ENCODE data around the gene CYP21A2. TPM values are rescaled to one million over a fixed set of nuclear protein-coding genes. Genes with fewer than 3 reads are reported as not detected.
"Not testable (repeated sequence)": the region's sequence is repeated elsewhere in the genome, so short reads cannot be mapped to it uniquely, and the experiment has no call there.

CYP21A2 gene
- 1 to 10 TPM; 2.2 to 2.3 TPM for total RNA-seq
- 1 to 10 TPM in 1 of 2 donors, not detected in 1; 3.6 TPM for polyA plus RNA-seq
- long read RNA-seq, donor 1: 0 reads
- long read RNA-seq, donor 2: 0 reads

GRCh38 chr6:32037598-32038524, at the start of gene CYP21A2:
CYP21A2 (plus strand) TSS chr6:32038415; CDS start chr6:32038423, 8 bp downstream.
- ATAC-seq (ENCODE audit: low FRiP score); H3K36me3 ChIP-seq (ENCODE audit: control insufficient read depth in 1 of 2, insufficient read depth in 2 of 2, low read length in 1 of 2); DNase-seq; H3K4me3 ChIP-seq (ENCODE audit: low read length in 2 of 2); H3K27ac ChIP-seq (ENCODE audit: low read depth in 1 of 2, low read length in 2 of 2); H3K9me3 ChIP-seq (ENCODE audit: control insufficient read depth, low read length); H3K27me3 ChIP-seq (ENCODE audit: control insufficient read depth in 1 of 2, insufficient read depth in 2 of 2, low read length in 1 of 2); intact Hi-C loops (cut with DNase I); H3K4me1 ChIP-seq (ENCODE audit: control insufficient read depth in 1 of 2, insufficient read depth in 2 of 2, low read length in 2 of 2): not testable (repeated sequence)
- 84 to 90% methylated on average over 13 to 15 of the region's 19 CpGs for WGBS, 2 donors

- DNase-seq; H3K27ac ChIP-seq (ENCODE audit: low read depth in 1 of 2, low read length in 2 of 2); H3K36me3 ChIP-seq (ENCODE audit: control insufficient read depth in 1 of 2, insufficient read depth in 2 of 2, low read length in 1 of 2); ATAC-seq (ENCODE audit: low FRiP score); H3K27me3 ChIP-seq (ENCODE audit: control insufficient read depth in 1 of 2, insufficient read depth in 2 of 2, low read length in 1 of 2); intact Hi-C loops (cut with DNase I); H3K9me3 ChIP-seq (ENCODE audit: control insufficient read depth, low read length); H3K4me1 ChIP-seq (ENCODE audit: control insufficient read depth in 1 of 2, insufficient read depth in 2 of 2, low read length in 2 of 2); H3K4me3 ChIP-seq (ENCODE audit: low read length in 2 of 2): not testable (repeated sequence)
- no CpG with 5 or more reads among the region's 10 CpGs for WGBS, 2 donors
Observed at GRCh38 chr6:31989363-31989762, 48.9 kb upstream of the CYP21A2 start.

- H3K27ac ChIP-seq (ENCODE audit: low read depth in 1 of 2, low read length in 2 of 2); H3K4me1 ChIP-seq (ENCODE audit: control insufficient read depth in 1 of 2, insufficient read depth in 2 of 2, low read length in 2 of 2); H3K36me3 ChIP-seq (ENCODE audit: control insufficient read depth in 1 of 2, insufficient read depth in 2 of 2, low read length in 1 of 2); H3K27me3 ChIP-seq (ENCODE audit: control insufficient read depth in 1 of 2, insufficient read depth in 2 of 2, low read length in 1 of 2); ATAC-seq (ENCODE audit: low FRiP score); H3K4me3 ChIP-seq (ENCODE audit: low read length in 2 of 2); H3K9me3 ChIP-seq (ENCODE audit: control insufficient read depth, low read length); intact Hi-C loops (cut with DNase I): not testable (repeated sequence)
- WGBS, 2 donors: 95 to 96% methylated on average over 8 to 11 of the region's 14 CpGs
- peak in 1 of 2 donors; percentile 8 for DNase-seq
Observed at GRCh38 chr6:31994421-31994820, 43.8 kb upstream of the CYP21A2 start.

GRCh38 chr6:31996385-31996784, 41.8 kb upstream of the CYP21A2 start:
- intact Hi-C loops (cut with DNase I); H3K4me3 ChIP-seq (ENCODE audit: low read length in 2 of 2); H3K27ac ChIP-seq (ENCODE audit: low read depth in 1 of 2, low read length in 2 of 2); ATAC-seq (ENCODE audit: low FRiP score); H3K27me3 ChIP-seq (ENCODE audit: control insufficient read depth in 1 of 2, insufficient read depth in 2 of 2, low read length in 1 of 2); H3K36me3 ChIP-seq (ENCODE audit: control insufficient read depth in 1 of 2, insufficient read depth in 2 of 2, low read length in 1 of 2); H3K9me3 ChIP-seq (ENCODE audit: control insufficient read depth, low read length); H3K4me1 ChIP-seq (ENCODE audit: control insufficient read depth in 1 of 2, insufficient read depth in 2 of 2, low read length in 2 of 2): not testable (repeated sequence)
- DNase-seq: peak in 1 of 2 donors; percentile 35
- 88 to 91% methylated on average over 6 of the region's 6 CpGs for WGBS, 2 donors

GRCh38 chr6:32002546-32003268, 35.5 kb upstream of the CYP21A2 start:
- H3K9me3 ChIP-seq (ENCODE audit: control insufficient read depth, low read length); H3K4me1 ChIP-seq (ENCODE audit: control insufficient read depth in 1 of 2, insufficient read depth in 2 of 2, low read length in 2 of 2); H3K4me3 ChIP-seq (ENCODE audit: low read length in 2 of 2); H3K27me3 ChIP-seq (ENCODE audit: control insufficient read depth in 1 of 2, insufficient read depth in 2 of 2, low read length in 1 of 2); H3K36me3 ChIP-seq (ENCODE audit: control insufficient read depth in 1 of 2, insufficient read depth in 2 of 2, low read length in 1 of 2); DNase-seq; intact Hi-C loops (cut with DNase I); H3K27ac ChIP-seq (ENCODE audit: low read depth in 1 of 2, low read length in 2 of 2): not testable (repeated sequence)
- no CpG with 5 or more reads among the region's 15 CpGs for WGBS, 2 donors
- ATAC-seq (ENCODE audit: low FRiP score): peak; percentile 9

- H3K36me3 ChIP-seq (ENCODE audit: control insufficient read depth in 1 of 2, insufficient read depth in 2 of 2, low read length in 1 of 2); H3K27me3 ChIP-seq (ENCODE audit: control insufficient read depth in 1 of 2, insufficient read depth in 2 of 2, low read length in 1 of 2); H3K27ac ChIP-seq (ENCODE audit: low read depth in 1 of 2, low read length in 2 of 2); H3K4me1 ChIP-seq (ENCODE audit: control insufficient read depth in 1 of 2, insufficient read depth in 2 of 2, low read length in 2 of 2); ATAC-seq (ENCODE audit: low FRiP score); H3K9me3 ChIP-seq (ENCODE audit: control insufficient read depth, low read length); intact Hi-C loops (cut with DNase I); DNase-seq; H3K4me3 ChIP-seq (ENCODE audit: low read length in 2 of 2): not testable (repeated sequence)
- WGBS, 2 donors: no CpG with 5 or more reads among the region's 7 CpGs
Observed at GRCh38 chr6:32003301-32003700, 34.9 kb upstream of the CYP21A2 start.

GRCh38 chr6:32004393-32004792, 33.8 kb upstream of the CYP21A2 start:
- H3K4me3 ChIP-seq (ENCODE audit: low read length in 2 of 2); H3K27ac ChIP-seq (ENCODE audit: low read depth in 1 of 2, low read length in 2 of 2); DNase-seq; intact Hi-C loops (cut with DNase I); ATAC-seq (ENCODE audit: low FRiP score); H3K9me3 ChIP-seq (ENCODE audit: control insufficient read depth, low read length); H3K36me3 ChIP-seq (ENCODE audit: control insufficient read depth in 1 of 2, insufficient read depth in 2 of 2, low read length in 1 of 2); H3K27me3 ChIP-seq (ENCODE audit: control insufficient read depth in 1 of 2, insufficient read depth in 2 of 2, low read length in 1 of 2); H3K4me1 ChIP-seq (ENCODE audit: control insufficient read depth in 1 of 2, insufficient read depth in 2 of 2, low read length in 2 of 2): not testable (repeated sequence)
- WGBS, 2 donors: 78 to 92% methylated on average over 3 to 4 of the region's 4 CpGs

- H3K36me3 ChIP-seq (ENCODE audit: control insufficient read depth in 1 of 2, insufficient read depth in 2 of 2, low read length in 1 of 2); H3K9me3 ChIP-seq (ENCODE audit: control insufficient read depth, low read length); H3K4me1 ChIP-seq (ENCODE audit: control insufficient read depth in 1 of 2, insufficient read depth in 2 of 2, low read length in 2 of 2); H3K27ac ChIP-seq (ENCODE audit: low read depth in 1 of 2, low read length in 2 of 2); intact Hi-C loops (cut with DNase I); H3K27me3 ChIP-seq (ENCODE audit: control insufficient read depth in 1 of 2, insufficient read depth in 2 of 2, low read length in 1 of 2); ATAC-seq (ENCODE audit: low FRiP score); H3K4me3 ChIP-seq (ENCODE audit: low read length in 2 of 2): not testable (repeated sequence)
- WGBS, 2 donors: 73 to 76% methylated on average over 9 of the region's 13 CpGs
- DNase-seq: peak in 1 of 2 donors; percentile 18
Observed at GRCh38 chr6:32004864-32005537, 33.2 kb upstream of the CYP21A2 start.

Measured in aorta (tissue), 5 donors.